SK-N-MC (cell line): ENCODE measurements around the gene IQGAP3.

ENCODE experiments used
- EZH2 ChIP-seq: fragments of 200-600 bp; sonication (generic); IDR thresholded peaks from one replicate; pipeline ENCODE4 v1.6.1; 2017; ENCODE audit warnings: antibody characterized with exemption
- FOXP2 ChIP-seq: optimal IDR thresholded peaks from 2 replicates; pipeline ENCODE3; 2011; ENCODE audit warnings: mild to moderate bottlenecking, moderate library complexity; ENCODE audit not compliant: insufficient read depth; ENCODE audit errors: extremely low read length, control extremely low read depth
- POLR2AphosphoS5 ChIP-seq: IDR thresholded peaks from 2 replicates; pipeline ENCODE4 v1.6.1; 2012; ENCODE audit warnings: mild to moderate bottlenecking, low read depth, low read length, borderline replicate concordance

- peak; percentile 47; the same call in 1 of the 2 replicates for TF ChIP-seq POLR2AphosphoS5
- TF ChIP-seq EZH2 = no peak
- TF ChIP-seq FOXP2 = no peak
Observed at GRCh38 chr1:156571919-156572662, at the start of gene IQGAP3.
